ENCODE measurements around the gene FMOD.
"Not testable (repeated sequence)": the region's sequence is repeated elsewhere in the genome, so short reads cannot be mapped to it uniquely, and the experiment has no call there.

Gene FMOD

DNA sequence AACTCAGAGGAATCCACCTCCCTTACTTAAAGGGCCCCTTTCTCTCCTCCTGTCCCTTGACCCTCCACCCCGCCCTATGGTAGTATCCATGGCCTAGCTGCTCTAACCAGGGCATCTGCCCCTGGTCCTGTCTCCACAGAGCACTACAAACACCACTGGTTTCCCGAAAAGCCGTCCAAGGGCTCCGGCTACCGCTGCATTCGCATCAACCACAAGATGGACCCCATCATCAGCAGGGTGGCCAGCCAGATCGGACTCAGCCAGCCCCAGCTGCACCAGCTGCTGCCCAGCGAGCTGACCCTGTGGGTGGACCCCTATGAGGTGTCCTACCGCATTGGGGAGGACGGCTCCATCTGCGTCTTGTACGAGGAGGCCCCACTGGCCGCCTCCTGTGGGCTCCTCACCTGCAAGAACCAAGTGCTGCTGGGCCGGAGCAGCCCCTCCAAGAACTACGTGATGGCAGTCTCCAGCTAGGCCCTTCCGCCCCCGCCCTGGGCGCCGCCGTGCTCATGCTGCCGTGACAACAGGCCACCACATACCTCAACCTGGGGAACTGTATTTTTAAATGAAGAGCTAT lies 43.9 kb downstream of the FMOD start:
- peak in 23 of 56 donors; percentile 14 to 69 (median 47) for DNase-seq

DNA sequence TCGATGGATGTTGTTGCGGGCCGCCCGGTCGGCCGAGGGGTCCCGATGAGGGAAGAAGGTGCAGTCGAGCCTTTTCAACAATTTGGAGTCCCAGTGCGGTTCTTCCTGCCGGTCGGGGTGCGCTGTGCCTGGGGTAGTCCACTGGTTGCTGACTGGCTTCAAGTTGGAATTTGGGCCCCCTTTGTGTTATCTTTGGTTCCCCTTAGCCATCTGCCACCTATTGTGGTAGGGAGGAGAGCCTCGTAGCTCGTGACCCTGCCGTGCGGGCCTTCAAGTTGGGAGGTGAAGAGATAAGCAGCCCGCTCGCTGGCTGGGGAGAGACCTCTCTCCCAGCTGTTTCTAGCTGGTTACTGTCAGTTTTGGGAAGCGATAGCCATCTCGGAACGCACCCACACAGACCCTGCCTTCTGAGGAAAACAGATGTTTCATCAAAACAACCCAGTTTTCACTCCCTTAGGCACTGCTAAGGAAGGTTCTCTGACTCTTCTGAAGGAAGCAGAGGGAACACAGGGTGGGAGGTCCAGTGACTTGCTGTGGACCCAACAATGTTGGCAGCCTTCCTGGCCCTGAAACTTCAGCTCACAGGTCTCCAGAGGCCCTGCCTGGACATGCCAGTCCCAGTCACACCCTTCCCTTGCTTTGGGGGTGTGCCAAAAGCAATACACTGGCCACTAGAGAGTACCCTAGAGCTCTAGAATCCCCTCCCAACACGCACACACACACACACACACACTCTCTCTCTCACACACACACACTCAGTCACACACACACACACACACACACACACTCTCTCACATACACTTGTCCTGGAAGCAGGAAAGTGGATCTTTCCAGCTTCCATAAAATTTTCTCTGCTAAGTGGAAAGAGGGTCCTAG lies 44.6 kb downstream of the FMOD start:
- peak in 51 of 56 donors; percentile 23 to 88 (median 67) for DNase-seq

DNA sequence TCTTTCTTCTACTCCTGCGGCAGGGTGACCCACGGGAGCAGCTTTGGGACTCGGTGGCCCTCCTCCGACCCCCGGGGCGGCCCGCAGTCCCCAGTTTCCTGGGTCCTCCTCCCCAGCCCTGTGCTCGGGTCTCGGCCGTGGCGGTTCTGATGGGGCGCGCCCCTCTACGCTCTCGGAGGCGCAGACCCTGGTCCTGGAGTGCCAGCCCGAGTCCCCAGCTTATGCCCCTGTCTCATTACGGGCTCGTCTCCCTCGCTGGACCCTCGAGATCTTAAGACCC lies 45.2 kb downstream of the FMOD start:
- peak in 3 of 56 donors; percentile 51 to 72 (median 58) for DNase-seq

DNA sequence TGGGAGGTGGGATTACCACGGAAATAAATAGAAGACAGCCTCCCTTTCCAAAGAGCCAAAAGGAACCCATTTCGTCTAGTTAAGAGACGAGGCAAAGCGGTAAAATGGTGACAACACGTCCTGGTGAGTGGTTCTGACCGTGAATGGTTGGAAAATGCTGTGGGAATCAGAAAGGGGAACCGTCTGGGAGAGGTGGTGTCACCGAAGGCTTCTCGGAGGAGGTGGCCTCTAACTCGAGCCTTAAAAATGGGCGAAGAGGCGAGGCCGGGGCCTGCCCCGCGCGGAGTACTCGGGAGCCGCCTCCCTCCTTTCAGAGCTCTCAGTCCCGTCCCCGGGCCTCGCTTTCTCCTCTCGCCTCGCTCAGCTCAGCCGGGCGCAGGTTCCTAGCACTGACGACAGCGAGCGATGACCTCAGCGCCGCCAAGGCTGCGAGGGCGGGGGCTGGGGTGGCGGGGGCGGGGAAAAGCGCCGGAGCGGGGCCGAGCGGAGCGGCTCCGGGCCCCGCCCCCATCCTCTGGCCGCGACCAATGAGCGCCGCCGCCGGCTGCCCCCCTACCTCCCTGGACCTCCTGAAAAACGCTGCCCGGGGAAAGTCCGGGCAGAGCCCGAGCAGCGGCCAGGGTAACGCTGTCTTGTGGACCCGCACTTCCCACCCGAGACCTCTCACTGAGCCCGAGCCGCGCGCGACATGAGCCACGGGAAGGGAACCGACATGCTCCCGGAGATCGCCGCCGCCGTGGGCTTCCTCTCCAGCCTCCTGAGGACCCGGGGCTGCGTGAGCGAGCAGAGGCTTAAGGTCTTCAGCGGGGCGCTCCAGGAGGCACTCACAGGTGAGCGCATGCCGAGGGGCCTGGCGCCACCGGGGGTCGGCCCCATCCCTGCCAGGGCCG lies 45.8 kb downstream of the FMOD start, which contains the start of gene BTG2:
Gene BTG2 (plus strand): TSS at position 601 of the 890 bp plus-strand sequence. CDS start 88 bp downstream, at position 689.
- DNase-seq = peak; percentile 66 to 100 (median 92)

DNA sequence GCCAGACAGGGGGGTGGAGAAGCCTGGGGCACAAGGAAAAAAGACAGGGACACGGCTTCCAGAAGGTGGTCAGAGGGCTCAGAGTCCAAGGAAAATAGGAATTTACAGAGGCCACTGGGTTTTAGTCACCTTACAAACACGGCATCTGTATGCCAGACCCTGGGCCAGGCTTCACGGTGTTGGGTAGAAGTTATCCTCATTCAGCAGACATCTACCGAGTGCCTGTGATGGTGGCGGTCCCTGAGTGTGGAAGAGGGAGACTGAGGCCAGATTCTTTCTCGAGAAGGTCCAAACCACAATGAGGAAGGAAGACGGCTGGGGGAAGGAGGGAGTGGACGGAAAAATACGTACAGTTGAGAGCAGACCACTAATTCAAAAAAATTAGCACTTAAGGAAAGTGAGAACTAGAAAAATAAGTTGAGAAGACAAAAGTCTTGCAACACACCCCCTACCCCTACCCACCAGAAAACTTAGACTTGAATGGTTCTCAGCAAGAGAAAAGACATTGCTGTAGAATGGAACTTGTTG lies 46.5 kb downstream of the FMOD start:
- DNase-seq = peak in 1 of 56 donors; percentile 30

DNA sequence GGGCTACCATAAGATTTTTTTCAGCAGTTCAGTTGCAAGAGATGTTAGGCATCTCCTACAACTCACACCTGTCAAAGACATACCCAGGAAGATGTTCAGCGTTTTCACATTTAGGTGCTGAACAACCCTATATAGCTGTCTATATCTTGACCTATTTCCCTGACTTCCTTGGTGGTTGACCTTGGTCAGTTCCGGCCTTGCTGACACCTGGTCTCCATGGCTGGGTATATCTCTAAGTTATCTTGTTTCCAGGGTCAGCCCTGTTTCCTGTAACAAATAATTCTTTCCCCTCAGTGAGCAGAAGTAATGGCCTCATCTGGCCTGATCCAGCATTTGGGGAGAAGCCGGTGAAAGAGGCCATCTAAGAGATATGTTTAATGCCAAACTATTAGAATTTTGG lies 48.0 kb downstream of the FMOD start:
- DNase-seq = no peak

DNA sequence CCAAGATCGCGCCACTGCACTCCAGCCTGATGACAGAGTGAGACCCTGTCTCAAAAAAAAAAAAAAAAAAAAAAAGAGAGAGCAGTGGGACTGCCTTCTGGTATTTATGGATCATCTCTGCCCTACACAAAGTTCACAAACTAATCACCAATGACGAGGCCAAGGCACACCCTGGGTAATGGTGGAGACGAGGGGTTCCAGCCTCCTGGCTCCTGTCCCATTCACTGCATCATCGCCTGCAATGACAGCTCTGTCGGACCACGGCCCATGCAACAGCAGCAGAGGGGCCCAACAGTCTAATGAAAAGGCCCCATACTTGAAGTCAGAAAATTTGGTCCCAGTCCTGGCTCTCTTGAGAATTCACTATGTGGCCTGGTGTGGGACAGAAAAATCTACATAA lies 48.5 kb downstream of the FMOD start:
- no peak for DNase-seq

DNA sequence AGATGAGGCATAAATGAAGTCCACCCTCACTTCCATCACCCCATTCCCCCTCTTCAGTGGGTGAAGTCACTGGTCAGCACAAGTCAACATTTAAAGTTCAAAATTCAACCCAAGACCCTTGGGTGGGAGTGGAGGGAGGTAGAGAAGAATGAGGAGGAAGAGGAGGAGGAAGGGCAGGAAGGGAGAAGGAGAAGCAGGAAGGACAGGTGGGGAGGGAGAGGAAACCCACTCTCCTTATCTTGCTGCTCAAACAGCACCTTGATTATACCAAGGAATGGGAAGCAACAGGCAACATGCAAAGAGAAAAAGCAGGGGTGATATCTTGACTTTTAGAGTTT lies 49.6 kb downstream of the FMOD start:
- no peak for DNase-seq

DNA sequence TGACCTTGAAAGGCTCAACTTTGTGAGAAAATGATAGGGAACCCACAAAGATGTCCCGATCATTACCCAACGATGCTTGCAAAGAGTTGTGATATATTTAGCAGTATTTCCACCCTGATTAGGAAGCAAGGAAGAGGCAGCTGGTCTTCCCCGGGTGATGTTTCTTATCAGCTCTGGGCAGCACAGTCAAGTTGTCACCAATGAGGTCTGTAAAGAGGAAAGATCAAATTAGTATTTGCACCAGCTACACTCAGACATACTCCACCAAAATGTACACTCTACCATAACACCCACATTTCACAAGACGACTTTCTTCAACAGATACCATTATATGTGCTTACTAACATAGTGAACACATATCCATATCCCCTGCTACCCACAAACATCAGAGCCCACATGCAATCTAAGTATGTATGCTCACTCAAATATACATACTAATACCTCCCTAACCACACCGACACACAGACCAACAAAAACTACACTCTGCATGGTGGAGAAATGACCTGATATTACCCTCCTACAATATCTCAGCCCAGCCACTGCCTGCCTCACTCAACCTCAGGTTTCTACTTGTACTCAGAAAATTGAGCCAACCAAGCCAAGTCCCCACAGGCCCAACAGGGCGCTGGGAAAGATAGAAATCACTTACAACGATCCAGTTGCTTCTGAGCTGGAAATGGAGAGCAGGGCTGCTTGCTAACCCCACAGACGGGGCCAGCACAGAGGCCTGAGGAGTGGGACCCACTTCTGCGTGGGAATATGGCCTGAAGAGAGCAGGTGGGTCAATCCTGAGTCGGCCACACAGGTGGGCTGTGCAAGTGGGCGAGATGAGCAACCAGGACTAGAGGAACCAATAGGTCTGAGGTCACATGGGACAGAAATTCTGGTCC lies 50.2 kb downstream of the FMOD start:
- no peak for DNase-seq

DNA sequence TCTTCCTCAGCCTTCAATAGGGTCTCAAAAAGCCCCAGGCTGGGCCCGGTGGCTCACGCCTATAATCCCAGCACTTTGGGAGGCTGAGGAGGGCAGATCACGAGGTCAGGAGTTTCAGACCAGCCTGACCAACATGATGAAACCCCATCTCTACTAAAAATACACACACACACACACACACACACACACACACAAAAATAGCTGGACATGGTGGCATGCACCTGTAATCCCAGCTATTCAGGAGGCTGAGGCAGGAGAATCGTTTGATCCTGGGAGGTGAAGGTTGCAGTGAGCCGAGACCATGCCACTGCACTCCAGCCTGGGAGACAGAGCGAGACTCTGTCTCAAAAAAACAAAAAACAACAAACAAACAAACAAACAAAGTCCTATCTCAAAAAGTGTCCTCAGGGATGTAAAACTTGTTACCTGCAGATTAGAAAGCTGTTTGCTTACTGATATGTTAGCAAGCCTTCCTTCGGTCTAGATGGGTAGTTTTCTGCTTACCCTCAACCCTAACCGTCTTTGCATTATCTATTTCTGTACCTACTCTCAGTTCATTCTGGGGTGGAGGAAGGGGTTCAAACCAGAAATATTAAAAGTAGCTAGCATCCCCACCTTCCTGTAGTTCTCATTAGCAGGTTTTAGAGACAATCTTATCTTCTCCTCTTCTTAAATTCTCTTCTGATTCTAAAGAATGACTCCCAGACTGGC lies 51.0 kb downstream of the FMOD start:
- not testable (repeated sequence) for DNase-seq

DNA sequence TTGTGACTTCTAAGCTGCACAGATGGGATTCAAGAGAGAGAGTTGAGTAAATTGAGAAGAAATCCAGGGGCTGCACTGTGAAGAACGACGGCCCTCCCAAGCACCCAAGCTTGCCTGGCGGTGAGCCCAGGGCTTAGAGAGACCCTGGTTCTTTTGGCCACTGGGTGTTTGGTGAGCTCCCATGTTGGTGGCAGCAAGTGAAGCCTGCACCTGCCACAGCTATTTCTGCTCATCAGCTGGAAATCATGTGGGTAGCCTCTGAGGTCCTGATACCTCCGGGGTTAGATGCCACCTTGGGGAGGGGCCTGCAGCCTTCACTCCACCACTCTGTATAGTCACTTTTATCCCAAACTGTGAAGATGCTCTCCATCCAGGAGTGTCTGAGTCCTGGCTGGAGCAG lies 51.8 kb downstream of the FMOD start:
- no peak for DNase-seq

DNA sequence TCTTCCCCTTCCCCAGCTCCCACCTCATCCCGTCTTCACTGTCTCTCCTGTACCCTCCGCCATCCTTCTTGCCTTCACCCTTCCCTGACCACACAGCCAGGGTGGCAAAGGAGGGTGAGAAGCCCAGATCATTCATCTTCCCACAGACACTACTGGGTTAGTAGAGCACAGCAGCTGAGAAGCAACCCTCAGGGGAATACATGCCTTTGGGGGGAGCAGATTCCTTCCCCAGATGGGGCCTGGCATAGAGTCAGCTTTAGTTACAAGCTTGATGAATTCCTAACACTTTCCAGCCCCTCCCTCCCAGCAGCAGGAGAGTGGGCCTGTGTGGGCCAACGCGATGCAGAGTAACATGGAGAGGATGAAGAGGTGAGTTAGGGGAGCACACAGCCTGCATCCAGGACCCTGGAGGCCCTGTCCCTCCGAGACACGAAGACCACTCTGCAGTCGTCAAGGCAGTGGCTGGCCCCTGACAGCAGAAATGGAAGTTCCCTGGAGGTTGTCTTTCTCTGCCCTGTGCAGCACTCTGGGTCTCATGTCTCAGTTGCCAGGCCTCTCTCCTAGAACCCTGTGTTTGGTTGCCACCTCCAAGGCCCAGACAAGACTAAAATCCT lies 54.4 kb downstream of the FMOD start:
- no peak for DNase-seq

DNA sequence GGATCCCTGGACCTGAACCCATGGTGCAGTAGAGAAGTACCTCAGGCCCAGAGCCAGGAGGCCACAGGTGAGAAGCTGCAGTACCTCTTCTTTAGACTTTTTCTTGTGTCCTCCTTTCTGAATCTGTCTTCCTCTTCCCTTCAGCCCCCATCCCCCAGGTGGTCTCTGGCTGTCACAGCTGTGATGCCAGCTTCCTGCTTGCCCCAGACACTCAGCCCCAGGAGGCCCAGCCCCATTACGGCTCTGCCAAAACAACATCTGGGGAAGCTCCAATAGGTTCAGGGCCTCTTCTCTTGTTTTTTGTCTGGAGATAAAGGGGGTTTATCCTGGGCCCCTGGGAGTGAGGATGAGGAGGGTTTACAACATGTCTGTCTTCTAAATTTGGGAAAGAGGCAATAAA lies 55.1 kb downstream of the FMOD start:
- no peak for DNase-seq

DNA sequence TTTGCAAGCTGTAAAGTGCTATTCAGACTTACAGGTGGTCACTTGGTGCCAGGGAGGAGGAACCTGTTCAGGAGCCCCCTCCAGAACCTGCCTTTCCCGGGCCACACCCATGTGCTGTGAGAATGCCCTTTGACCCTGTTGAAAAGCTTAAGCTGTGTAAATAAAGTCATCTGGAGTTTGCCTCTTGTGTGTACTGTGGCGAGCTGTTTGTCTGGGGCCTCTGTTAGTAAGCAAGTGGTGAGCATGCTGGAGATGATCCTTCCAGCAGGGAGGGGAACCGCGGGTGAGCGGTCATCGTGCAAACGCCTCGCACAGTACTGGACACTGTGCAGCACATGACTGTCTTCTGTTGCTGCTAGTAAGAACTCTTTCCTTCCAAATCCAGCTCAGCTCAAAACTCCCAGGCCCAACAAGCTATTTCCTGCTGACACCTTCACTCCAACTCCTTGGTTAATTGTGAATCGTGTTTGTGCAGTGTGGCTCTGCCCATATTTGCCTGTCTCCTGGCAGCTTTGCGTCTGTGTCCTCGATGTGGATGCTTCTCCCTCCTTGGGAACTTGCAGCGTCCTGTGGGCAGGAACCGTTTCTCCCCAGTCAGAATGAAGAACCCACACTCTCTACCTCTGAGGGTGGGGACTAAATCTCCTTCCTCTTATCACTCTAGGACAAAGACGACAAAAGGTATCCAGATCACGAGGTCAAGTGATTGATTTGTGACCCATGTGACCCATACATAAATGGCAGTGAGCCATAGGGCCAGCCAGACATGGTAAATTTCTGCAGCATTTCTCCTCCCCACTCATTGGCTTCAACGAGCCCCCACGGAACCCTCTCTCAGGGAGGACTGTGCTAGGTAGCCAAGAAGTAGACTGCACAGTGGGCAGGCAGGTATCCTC lies 59.5 kb downstream of the FMOD start:
- peak in 23 of 56 donors; percentile 5 to 61 (median 42) for DNase-seq

Data from amygdala (tissue), 56 donors.